Occipital lobe (tissue), 2 donors: ENCODE results near the gene NODAL. TPM values are rescaled to one million over a fixed set of nuclear protein-coding genes. Genes with fewer than 3 reads are reported as not detected.

Experiments used
- DNase-seq: peaks from one replicate; lab custom pipeline; 2025; lab: John Stamatoyannopoulos, UW
- total RNA-seq: library from RNA; depleted of rRNA; stranded (reverse); fragments of >200 nt; gene quantifications from one replicate; pipeline ENCODE4 v1.2.3, GENCODE V29; 2014

The NODAL gene
- total RNA-seq, 1 donor from 2014 or later = 2.2 TPM

DNA sequence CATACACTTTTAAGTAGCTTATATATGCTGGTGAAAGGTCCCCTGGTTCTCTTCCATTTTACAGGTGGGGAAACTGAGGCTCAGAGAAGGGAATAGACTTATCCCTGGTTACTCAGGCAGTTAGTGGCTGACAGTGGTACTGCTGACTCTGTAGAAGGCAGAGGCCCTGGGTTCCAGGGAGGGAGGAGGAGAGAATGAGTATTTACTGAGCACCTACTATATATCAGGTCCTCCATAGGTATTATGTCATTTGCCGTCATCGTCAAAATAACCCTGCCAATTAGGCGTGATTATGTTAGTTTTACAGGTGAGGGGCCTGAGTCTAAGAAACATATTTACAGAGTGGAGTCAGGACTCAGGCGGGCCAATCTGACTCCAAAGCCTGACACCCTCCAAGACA, 23.8 kb upstream of the NODAL start:
- DNase-seq = no peak

DNA sequence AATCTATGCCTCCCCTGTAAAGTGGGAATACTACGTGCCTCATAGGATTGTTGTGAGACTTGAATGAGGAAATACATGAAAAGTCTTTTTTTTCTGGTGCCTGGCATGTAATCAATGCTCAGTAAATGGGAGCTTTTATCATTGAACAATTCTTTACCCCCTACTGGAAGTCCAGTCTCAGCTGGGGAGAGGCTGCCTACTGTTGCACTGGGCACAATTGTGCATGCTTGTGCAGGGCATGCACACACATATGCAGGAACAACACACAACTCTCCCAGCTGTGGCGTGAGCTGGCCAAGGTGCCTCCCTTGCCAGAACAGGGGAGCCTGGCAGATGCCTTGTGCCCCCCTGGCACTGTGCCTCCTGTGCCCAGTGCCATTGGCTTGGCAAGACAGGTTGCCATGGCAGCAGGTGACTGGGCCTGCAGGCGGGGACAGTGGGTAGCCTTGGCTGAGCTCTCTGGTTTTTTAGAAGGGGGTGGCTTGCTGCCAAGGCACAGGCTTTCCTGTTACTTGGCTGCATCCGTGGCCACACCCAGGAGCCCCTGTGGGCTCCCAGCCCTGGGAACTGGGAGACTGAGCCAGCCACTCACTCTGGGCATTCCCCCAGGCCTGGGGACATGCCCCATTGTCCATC, 21.0 kb upstream of the NODAL start:
- DNase-seq = peak; percentile 67

DNA sequence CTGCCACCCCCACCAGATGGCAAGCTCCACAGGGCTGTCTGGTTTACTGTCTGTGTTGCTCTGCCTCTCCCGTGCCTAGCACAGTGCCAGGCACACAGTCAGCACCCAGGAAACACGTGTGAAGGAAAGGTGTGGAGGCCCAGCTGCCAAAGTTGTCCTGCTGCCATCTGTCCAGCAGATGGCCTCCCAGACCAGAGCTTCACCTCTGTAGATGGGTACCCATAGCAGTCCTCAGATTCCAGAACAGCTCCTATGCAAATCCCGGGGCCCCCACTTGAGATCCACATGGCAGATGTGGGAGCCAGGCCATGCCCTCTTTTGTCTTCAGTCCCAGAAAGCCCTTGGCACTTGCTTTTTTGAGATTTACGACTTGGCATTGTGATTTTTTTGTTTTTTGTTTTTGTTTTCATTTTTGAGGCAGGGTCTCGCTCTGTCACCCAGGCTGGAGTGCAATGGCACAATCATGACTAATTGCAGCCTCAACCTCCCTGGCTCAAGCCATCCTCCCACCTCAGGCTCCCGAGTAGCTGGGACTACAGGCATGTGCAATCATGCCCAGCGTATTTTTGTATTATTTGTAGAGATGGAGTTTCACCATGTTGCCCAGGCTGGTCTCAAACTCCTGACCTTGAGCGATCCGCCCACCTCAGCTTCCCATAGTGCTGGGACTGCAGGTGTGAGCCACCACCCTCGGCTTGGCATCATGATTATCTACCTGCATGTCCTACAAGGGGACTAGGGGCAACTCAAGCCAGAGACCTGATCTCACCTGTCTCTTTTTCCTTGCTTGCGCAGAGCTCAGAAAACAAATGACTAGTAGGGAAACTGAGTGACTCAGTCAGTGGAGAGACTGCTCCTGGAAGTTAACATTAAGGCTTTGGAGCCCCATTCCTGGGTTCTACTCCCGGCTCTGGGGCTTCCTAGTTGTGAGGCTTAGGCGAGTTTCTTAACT, 20.2 kb upstream of the NODAL start:
- DNase-seq = peak; percentile 8

DNA sequence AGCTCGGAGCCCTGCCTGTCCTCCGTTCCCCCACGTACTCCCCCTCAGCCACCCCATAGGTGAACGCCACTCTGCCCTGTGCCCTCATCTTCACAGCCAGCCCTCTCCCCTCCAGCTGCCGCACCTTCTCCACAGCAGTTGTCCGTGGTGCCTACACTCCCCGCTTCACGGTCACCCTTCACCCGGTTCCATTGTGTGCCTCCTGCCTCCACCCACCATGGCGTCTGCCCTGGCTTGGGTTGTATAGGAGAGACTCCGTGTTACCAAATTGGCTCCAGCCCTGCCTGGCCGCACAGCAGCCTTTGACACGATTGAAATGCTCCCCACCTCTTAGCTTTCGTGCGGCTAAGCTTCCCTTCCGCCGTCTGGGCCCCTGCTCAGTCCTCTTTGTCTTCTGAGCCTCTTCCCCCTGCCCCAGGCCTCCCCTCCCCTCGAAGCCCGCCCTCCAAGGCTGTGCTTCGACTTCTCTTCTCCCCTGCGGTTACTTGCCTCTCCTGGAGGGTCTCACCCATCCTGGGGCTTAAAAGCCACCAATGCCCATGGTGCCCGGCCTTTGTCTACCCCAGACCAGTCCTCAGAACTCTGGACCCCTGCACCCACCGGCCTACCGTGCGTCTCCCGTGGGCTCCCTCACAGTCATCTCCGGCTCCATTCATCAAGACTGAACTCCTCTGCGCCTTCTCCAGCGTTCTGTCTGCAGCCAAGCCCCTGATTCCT, 18.5 kb upstream of the NODAL start:
- DNase-seq = no peak

DNA sequence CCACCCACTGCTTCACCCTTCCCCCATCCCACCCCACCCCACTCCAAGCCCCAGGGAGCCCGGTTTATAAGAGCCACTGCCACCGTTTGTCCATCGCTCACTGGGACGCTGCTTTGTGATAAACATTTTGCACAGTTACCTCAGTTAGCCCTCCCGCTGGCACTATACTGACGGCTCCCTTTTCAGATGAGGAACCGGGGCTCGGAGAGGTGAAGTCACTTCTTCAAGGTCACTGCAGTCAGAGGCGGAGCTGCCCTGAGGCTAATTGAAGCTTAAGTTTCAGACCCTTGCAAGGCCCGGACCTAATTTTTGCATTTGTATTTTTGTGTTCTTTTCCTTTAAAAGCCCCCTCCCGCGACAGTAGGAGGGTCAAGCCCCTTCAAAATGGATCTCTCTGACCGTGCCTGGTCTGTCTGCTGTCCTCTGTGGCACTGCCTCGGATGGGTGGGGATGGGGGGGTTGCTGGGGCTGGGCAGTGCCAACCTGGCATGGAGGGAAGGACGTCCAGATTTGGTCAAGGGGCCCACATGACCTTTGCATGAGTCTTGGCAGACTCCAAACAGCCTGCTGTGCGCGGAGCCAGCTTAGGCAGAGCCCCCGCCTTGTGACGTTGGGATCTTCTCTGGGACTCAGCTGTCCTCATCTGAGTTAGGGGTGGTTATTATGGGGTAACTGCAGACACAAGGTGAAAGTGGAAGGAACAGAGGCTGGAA, 17.7 kb upstream of the NODAL start:
- no peak for DNase-seq

DNA sequence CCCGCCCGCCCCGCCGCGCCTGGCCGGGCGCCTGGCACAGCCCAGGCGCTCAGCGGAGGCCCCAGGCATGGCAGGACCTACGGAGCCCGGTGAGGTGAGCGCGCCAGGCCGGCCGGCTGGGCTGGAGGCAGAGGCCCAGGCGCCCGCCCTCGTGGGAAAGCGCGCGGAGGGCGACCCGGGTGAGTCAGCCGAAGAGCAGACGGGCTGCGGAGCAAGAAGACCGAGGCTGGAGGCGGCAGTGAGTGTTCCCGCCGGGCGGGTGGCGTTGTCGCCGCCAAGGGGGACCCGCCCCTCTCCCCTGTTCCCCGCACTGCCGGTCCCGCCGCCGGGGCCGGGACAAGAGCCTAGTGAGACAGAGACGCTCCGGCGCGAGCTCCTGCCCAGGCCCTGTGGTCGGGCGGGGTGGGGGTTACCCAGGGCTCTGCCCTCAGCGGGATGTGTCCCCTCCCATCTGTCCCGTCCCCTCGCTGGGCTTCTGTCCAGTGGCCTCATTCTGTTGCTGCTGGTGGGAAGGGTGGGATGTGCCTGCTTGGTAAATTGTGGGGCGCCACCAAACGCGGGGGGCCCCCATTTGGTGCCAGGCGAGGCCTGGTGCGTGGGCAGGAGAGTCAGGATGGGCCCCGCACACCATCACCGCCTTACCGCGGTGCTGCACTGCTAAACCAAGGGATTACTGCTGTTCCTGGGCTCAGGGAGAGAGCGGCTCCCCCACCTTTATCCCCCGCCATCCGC, 17.0 kb upstream of the NODAL start:
- peak; percentile 42 for DNase-seq

DNA sequence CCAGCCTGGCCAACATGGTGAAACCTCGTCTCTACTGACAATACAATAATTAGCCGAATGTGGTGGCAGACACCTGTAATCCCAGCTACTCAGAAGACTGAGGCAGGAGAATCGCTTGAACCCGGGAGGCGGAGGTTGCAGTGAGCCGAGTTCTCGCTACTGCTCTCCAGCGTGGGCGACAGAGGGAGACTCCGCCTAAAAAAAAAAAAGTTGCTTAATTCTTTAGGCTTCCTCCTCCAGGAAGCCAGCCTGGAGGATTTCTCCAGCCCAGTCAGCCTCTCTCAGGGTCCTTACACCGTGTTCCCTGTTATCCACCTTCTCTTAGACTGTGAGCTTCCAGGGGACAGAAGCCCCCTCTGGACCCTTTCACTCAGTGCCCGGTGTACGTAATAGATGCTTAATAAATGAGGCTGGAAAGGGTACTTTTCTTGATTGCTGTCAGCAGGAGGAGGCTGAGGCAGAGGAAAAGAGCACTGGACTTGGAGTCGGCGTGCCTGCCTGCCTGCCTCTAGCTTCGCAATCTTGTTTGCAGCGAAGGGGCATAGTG, 16.4 kb upstream of the NODAL start:
- no peak for DNase-seq

DNA sequence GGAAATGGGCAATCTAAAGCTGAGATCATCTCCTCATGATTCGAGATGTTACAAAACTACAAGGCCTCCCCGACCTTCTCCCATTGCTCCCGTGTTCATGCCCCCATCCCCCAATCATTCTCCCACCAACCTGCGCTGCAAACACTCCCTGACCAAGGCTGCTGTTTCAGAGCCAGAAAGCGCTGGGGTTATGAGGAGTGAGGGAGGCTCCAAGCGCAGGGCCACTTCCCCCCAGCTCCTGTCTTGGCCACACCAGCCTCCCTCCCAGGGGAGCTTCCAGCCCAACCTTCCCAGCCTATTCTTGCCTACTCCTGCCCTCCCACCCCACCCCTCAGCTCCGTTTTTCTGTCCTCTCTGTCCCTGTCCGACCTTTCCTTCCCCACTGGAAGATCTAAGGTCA, 14.7 kb upstream of the NODAL start:
- DNase-seq = no peak

DNA sequence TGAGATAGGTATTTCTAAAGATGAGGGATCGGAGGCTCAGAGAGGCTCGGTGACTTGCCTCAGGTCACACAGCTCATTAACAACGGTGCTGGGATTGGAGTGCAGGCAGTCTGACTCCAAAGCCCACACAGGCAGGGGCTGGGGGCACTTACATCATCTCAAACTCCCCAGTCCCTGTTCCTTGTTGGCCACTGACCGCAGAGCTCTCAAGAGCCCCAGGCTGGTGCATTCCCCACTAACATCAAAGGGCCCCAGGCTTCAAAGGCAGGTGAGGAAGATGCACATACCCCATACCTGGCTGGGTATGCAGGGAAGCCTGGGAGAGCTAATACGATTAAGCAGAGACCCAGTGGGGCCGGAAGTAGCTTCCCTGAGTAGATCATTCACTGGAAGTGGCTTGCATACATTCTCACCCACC, 13.7 kb upstream of the NODAL start:
- DNase-seq = no peak

DNA sequence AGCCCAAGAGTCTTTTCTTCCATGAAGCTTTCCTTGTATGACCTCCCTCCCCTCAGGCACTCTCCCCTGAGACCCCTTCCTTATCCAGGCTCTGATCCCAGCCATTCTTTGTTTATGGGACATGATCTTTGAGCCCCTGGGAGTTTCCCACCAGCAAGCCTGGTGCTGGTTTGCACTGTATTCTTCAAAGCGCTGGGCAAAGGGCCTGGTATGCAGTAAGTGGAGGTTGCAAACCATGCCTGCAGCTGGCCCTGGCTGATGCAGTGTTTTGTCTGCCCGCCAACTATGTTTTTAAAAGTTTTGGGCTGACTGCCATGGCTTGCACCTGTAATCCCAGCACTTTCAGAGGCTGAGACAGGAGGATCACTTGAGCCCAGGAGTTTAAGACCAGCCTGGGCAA, 6.8 kb upstream of the NODAL start:
- DNase-seq = no peak

DNA sequence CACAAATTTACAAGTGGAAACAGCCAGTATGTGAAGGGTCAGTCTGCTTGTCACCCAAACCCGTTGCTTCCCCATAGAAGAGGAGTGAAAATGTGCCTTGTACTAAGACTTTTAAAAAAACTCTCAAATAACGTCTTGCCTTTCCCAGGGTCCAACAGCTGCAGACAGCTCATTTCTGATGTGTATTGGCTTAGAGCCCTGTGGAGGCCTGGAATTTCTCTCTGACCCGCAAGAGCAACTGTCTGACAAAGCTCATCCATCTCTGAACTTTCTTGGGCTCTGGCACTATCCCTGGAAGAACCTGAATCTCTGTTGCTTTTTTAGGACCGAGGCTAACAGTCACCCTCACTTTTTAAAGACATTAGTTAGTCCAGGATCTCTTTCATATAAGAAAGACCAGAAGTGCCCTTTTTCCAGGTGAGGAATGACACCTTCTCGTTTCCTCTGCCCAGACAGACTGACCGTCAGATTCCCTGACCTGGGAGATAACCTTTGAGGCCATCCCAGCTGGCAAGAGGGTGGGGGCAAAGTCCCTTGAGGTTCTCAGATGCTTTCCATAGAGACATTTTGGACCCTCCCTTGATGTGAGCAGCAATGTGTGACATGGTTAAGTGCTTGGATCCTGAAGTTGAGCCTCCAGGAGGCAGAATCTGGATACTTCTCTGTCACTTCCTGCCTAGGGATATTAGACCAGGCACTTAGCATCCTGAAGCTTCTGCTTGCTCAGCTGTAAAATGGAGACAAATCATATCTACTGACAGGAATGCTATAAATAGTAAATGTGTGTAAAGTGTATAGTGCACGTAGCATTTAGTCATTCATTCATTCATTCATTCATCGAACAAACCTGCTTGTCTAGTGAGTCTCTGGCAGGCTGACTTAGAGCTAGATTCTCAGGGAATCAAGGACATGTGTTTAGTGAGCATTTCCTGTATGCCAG, 4.5 kb upstream of the NODAL start:
- DNase-seq = no peak

DNA sequence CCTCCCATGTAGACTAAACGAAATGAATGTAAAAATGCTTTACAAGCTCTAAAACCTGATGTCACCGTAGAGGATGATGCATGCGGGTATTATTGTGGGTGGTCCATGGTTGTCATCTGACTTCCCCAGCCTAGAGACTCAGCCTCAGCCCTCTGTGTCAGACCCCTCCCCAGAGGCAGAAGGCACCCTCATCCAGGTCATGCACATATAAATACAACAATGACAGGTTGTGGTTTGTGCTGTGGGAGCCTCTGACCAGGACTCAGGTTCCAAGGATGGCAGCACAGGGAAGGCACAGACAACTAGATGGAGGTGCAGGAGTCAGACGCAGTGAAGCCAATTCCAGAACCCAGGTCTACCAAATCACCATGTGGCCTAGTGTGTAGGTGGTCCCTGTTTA, 3.3 kb upstream of the NODAL start:
- no peak for DNase-seq

DNA sequence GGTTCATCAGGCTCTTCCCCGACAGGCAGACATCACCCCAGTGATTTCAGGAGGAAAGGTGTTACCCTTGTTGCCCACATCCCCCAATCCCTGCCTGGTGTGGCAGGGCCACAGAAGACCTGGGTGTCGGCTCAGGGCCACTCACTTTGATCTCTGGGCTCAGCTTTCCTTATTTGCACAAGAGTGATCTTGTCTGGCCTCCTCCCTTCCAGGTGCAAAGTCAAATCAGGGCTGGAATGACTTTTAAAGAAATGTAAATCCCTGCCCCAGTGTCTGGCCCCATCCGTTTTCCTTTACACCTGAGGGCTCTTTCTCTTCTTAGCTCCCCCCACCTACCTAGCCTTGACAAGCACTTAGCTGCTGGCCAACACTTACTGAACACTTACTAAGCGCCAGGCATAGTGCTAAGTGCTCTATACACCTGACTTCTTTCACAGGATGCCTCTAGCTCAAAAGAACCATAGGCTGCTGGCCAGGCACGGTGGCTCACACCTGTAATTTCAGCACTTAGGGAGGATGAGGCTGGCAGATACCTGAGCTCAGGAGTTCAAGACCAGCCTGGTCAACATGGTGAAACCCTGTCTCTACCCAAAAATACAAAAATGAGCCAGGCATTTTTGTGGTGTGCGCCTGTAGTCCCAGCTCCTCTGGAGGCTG, 979 bp upstream of the NODAL start:
- no peak for DNase-seq

DNA sequence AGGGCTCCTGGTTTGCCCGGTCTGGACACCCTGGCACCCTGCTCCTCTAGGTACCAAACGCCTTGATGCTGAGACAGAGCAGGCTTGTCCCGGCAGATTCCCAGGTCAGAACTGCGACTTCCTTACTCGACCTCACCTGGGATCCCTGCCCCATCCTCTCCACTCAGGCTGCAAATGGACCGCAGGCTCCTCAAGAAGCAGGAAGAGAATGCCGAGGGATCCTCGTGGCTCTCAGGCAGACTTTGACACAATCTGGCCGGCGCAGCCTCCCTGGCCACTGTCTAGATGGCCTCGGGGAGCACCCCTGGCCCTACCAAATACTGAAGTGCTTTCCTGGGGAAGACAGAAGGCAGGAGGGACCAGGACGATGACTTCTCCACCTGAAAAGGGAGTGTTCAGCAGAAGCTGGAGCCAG, 421 bp upstream of the NODAL start:
- no peak for DNase-seq

DNA sequence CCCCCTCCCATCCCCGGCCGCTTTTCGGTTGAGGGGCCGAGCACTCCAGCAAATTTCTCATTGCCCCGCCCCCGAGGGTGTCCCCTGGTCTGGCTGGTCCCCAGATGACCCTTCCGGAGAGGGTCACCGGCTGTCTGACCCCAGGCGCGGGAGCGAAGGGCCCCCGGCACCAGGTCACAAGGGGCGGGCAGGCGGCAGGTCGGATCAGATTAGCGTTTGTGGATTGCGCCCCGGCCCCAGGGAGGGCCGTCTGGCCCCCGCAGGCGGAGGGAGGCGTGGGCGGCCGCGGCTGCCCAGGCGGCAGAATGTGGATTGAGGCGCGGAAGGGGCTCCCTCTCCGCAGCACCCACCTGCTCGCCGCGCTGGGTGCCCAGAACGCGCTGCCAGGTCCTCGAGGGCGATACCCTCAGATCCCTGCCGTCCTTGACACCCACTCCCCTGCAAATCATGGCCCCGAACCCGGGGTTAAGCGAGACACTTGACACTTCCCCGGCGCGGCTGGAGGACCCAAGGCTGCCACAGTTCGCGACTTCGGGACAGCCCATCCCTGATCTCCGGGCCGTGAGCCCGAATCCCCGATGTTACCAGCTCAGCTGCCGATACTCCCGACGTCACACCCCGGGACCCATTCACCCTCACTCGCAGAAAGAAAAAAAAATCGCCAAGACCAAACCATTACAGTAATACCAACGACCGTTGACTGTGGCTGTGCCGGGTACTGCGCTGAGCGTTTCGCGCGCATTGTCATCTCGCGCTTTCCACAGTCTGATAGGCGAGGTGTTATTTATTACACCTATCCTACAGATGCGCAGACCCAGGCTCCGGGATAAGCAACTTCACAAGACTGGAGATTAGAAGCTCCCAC, 953 bp downstream of the NODAL start:
- no peak for DNase-seq

DNA sequence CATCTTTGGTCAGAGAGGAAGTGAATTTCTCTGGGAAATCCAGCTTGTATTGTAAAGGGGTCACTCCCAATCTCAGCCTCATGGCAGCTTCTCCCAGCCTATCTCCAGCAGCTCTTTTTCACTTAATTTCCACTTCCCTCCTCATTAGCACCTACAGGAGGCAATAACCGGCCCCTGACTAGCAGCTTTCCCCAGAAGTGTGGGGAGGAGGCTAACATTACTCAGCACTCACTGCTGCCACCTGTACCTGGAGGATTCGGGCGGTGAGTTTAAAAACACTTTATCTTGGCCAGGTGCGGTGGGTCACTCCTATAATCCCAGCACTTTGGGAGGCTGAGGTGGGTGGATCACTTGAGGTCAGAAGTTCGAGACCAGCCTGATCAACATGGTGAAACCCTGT, 3.8 kb downstream of the NODAL start:
- no peak for DNase-seq

DNA sequence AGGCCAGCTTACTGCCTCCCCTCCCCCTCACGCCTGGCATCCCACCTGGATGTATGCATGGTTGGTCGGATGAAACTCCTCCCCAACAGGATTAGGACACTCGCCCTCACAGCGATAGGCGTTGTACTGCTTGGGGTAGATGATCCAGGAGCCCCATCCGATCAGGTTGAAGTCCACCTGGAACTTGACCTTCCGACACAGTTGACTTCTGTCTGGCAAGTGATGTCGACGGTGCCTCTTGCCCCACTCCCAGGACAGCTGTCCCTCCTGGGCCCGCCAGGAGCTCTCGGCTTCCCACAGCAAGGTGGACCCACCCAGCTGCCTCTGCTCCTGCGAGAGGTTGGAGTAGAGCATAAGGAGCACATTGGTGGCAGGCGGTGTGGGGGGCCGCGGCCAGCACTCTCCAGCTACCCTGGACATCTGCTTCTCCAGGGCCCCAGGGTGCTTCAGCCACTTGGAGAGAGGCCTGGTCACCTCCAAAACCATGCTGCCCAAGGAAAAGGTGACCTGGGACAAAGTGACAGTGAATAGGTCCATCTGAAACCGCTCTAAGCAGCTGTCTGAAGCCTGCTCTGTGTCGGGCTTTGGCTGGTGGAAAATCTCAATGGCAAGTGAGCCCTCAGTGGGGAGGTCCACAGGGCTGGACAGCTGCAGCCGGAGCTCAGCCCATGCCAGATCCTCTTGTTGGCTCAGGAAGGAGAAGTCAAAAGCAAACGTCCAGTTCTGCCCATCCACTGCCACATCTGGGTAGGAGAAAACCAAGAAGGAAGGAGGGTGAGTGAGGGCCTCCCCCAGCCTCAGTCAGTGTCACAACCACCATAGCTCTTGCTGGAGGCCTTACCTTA, 6.0 kb downstream of the NODAL start:
- DNase-seq = no peak
